ENCODE measurements around the gene KLHDC9.

GRCh38 chr1:161069241-161069640 is 28.9 kb upstream of the KLHDC9 start:
- TF ChIP-seq POLR2A (IDR thresholded peaks at IDR 0.05; ENCODE audit: low read length), result no peak
- no peak for TF ChIP-seq GATA1 (IDR thresholded peaks at IDR 0.05; ENCODE audit: low read depth, low read length)
